SU-DHL-6 (cell line): Measurements from ENCODE around the gene SNAPC2.

Source experiments
- H2AFZ ChIP-seq: fragments of 200-600 bp; sonication (generic); 2 replicates; pipeline ENCODE4 v1.6.1; 2014; ENCODE audit warnings: low read depth, mild to moderate bottlenecking, moderate library complexity, mixed read lengths, antibody characterized with exemption, low read length; ENCODE audit not compliant: severe bottlenecking
- H3F3A ChIP-seq: fragments of 200-600 bp; shearing (Covaris generic); 2 replicates; pipeline ENCODE4 v1.6.0; 2016; ENCODE audit warnings: antibody characterized with exemption, mild to moderate bottlenecking; ENCODE audit not compliant: insufficient read depth
- H3K27ac ChIP-seq: fragments of 200-600 bp; sonication (generic); 2 replicates; pipeline ENCODE4 v1.5.1; 2016; ENCODE audit warnings: low read depth, mild to moderate bottlenecking, low read length, moderate library complexity, mixed read lengths
- H3K27me3 ChIP-seq: fragments of 200-600 bp; sonication (generic), shearing (Covaris generic); 2 replicates; pipeline ENCODE4 v1.6.0; 2014; ENCODE audit warnings: mild to moderate bottlenecking, low read length
- H3K36me3 ChIP-seq: fragments of 200-600 bp; sonication (generic); 2 replicates; pipeline ENCODE4 v1.6.1; 2014; ENCODE audit warnings: mild to moderate bottlenecking, low read length, mixed read lengths
- H3K4me2 ChIP-seq: fragments of 300-600, 200-600 bp; shearing (Covaris generic), sonication (generic); 2 replicates; pipeline ENCODE4 v1.6.0; 2014; ENCODE audit warnings: low read length, low read depth, mild to moderate bottlenecking; ENCODE audit not compliant: poor library complexity, severe bottlenecking
- H3K4me3 ChIP-seq: fragments of 200-600 bp; sonication (generic); 2 replicates; pipeline ENCODE4 v1.5.1; 2014; ENCODE audit warnings: antibody characterized with exemption, low read length, mild to moderate bottlenecking, mixed read lengths; ENCODE audit not compliant: insufficient read depth, poor library complexity, severe bottlenecking
- H3K79me2 ChIP-seq: fragments of 200-600 bp; sonication (generic); 2 replicates; pipeline ENCODE4 v1.6.1; 2014; ENCODE audit warnings: mild to moderate bottlenecking, low read length, moderate library complexity; ENCODE audit not compliant: insufficient read depth
- H3K9ac ChIP-seq: fragments of 200-600 bp; sonication (generic); 2 replicates; pipeline ENCODE4 v1.7.0; 2014; ENCODE audit warnings: mild to moderate bottlenecking, low read length
- H3K9me2 ChIP-seq: fragments of 200-600 bp; sonication (generic); replicated peaks from 2 replicates; pipeline ENCODE4 v1.6.1; 2014; ENCODE audit warnings: low read length; ENCODE audit not compliant: insufficient read depth
- H3K9me3 ChIP-seq: fragments of 200-600 bp; sonication (generic); 2 replicates; pipeline ENCODE4 v1.6.1; 2014; ENCODE audit warnings: low read length, mixed read lengths; ENCODE audit not compliant: insufficient read depth
- H4K20me1 ChIP-seq: fragments of 200-600 bp; sonication (generic); 2 replicates; pipeline ENCODE4 v1.6.1; 2014; ENCODE audit warnings: low read depth, mild to moderate bottlenecking, antibody characterized with exemption, low read length, moderate library complexity, mixed read lengths
- CTCF ChIP-seq: fragments of 200-600 bp; sonication (generic); IDR thresholded peaks from one replicate; pipeline ENCODE4 v1.5.1; 2017; ENCODE audit warnings: antibody characterized with exemption, mild to moderate bottlenecking, low read length, moderate library complexity; ENCODE audit not compliant: insufficient read depth, poor library complexity, severe bottlenecking
- EZH2phosphoT487 ChIP-seq: fragments of 200-600 bp; sonication (generic), shearing (Covaris generic); conservative IDR thresholded peaks from 2 replicates; pipeline ENCODE4 v1.6.1; 2018; ENCODE audit warnings: mild to moderate bottlenecking, antibody characterized with exemption, low read length, moderate library complexity, mixed read lengths

Gene SNAPC2

GRCh38 chr19:7903244-7904073 is 16.7 kb upstream of the SNAPC2 start, which contains the start of gene MAP2K7:
Gene MAP2K7, plus strand, starts transcription at chr19:7903877. Its CDS starts 68 bp downstream, at chr19:7903945.
- peak within 1 kb of the TSS; percentile 81 for H3K9ac ChIP-seq
- peak within 1 kb of the TSS; percentile 88 for H3K4me3 ChIP-seq
- peaks cover 28% of the 10 kb centered on the region for H3K79me2 ChIP-seq
- H4K20me1 ChIP-seq: no peaks in the 10 kb centered on the region
- no peaks in the 10 kb centered on the region for H3F3A ChIP-seq
- peak within 1 kb of the TSS; percentile 58 for H2AFZ ChIP-seq
- H3K9me2 ChIP-seq: no peaks in the 10 kb centered on the region
- TF ChIP-seq EZH2phosphoT487 (no peak), CTCF (peak; percentile 42)
- H3K9me3 ChIP-seq: no peaks in the 10 kb centered on the region
- no peaks in the 10 kb centered on the region for H3K36me3 ChIP-seq
- H3K4me2 ChIP-seq: peak within 1 kb of the TSS; percentile 94
- peak within 1 kb of the TSS; percentile 45 for H3K27ac ChIP-seq
- H3K27me3 ChIP-seq: no peaks in the 10 kb centered on the region

DNA sequence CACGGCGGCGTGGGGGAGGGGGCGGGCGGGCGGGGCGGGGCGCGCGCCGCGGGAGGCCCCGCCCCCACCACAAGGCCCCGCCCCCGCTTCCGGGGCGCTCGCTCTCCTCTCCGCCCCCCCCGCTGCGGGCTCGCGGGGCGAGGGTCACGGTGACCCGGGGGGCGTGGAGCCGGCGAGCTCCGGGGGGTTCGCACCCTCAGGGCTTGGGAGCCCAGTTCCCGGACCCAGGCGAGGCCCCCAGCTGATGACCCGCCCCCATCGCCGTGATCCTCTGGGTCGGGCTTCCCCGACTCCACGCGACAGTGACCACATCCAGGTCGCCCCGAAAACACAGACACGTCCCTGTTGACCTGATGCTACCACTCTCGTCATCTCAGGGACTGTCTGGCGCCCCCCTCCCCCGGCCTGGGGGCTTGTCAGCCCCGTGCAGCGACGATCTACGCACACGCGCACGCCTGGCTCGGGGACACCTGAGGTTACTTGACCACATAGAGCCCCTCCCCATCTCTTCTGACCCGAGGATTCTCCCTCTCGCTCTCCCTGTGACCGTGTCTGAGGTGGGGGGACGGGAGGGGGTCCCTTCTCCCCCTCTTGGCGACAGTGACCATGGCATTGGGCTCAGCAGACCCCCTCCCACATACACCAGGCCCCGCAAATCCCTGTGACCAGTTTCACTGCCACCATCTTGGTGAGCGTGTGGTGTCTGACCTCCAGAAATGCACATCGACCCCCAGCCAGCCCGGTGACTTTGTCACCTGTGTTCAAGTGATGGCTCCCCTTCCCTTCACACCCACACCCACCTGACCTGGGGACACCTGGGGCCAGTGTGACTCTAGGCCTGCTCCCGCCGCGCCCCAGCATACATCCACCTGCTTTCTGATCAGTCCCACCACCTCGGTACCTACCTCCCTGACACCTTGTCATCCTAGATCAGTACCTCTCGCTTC is 15.8 kb upstream of the SNAPC2 start:
- H3K27ac ChIP-seq: peak overlapping the region; percentile 45
- H3K27me3 ChIP-seq: no peaks in the 10 kb centered on the region
- no peaks in the 10 kb centered on the region for H3K36me3 ChIP-seq
- peak overlapping the region; percentile 81 for H3K9ac ChIP-seq
- H3F3A ChIP-seq: no peaks in the 10 kb centered on the region
- peaks cover 28% of the 10 kb centered on the region for H3K79me2 ChIP-seq
- H2AFZ ChIP-seq: no peak overlapping the region
- H3K9me3 ChIP-seq: no peaks in the 10 kb centered on the region
- H3K4me2 ChIP-seq: peak overlapping the region; percentile 94
- H3K4me3 ChIP-seq: peak overlapping the region; percentile 88
- TF ChIP-seq EZH2phosphoT487 (no peak), CTCF (no peak)
- no peaks in the 10 kb centered on the region for H3K9me2 ChIP-seq
- H4K20me1 ChIP-seq: no peaks in the 10 kb centered on the region

GRCh38 chr19:7905268-7905667 is 14.9 kb upstream of the SNAPC2 start:
- TF ChIP-seq CTCF (no peak), EZH2phosphoT487 (no peak)
- Histone ChIP-seq H3K79me2 (peaks cover 28% of the 10 kb centered on the region), H2AFZ (no peak overlapping the region), H3K4me2 (peak overlapping the region; percentile 94), H3K27me3 (no peaks in the 10 kb centered on the region), H3K9ac (peak overlapping the region; percentile 81), H4K20me1 (no peaks in the 10 kb centered on the region), H3K9me2 (no peaks in the 10 kb centered on the region), H3F3A (no peaks in the 10 kb centered on the region), H3K9me3 (no peaks in the 10 kb centered on the region), H3K4me3 (peak overlapping the region; percentile 88), H3K36me3 (no peaks in the 10 kb centered on the region), H3K27ac (no peak overlapping the region)
